Effector memory CD4-positive, alpha-beta T cell (primary cell): ENCODE measurements around the gene PEX19.
A peak's percentile ranks its signal among the peaks of the same experiment; 100 is the strongest.

Experiments
- DNase-seq, 3 donors: peaks; one replicate each; pipeline ENCODE4 v3.0.0-alpha.2; 2020
- H3K27ac ChIP-seq: 2 replicates; pipeline ENCODE4 v1.7.0; 2013; ENCODE audit warnings: mild to moderate bottlenecking, low read length, moderate library complexity; ENCODE audit not compliant: insufficient read depth, poor library complexity, severe bottlenecking
- H3K27me3 ChIP-seq: replicated peaks from 2 replicates; pipeline ENCODE4 v1.7.0; 2013; ENCODE audit warnings: mild to moderate bottlenecking, low read length; ENCODE audit not compliant: insufficient read depth, control insufficient read depth, poor library complexity, severe bottlenecking
- H3K36me3 ChIP-seq: 2 replicates; pipeline ENCODE4 v1.7.0; 2013; ENCODE audit warnings: mild to moderate bottlenecking, low read length, moderate library complexity; ENCODE audit not compliant: control insufficient read depth, insufficient read depth
- H3K4me1 ChIP-seq: 2 replicates; pipeline ENCODE4 v1.7.0; 2013; ENCODE audit warnings: low read length, mild to moderate bottlenecking; ENCODE audit not compliant: control insufficient read depth, insufficient read depth, poor library complexity, severe bottlenecking
- H3K4me3 ChIP-seq: 2 replicates; pipeline ENCODE4 v1.7.0; 2013; ENCODE audit warnings: low read length, low read depth, mild to moderate bottlenecking; ENCODE audit not compliant: insufficient read depth, poor library complexity, severe bottlenecking
- H3K9me3 ChIP-seq: 2 replicates; pipeline ENCODE4 v1.7.0; 2013; ENCODE audit warnings: mild to moderate bottlenecking, low read length, moderate library complexity; ENCODE audit not compliant: control insufficient read depth
- total RNA-seq, 3 donors: gene quantifications; one replicate each; lab custom pipeline; 2026; lab: John Stamatoyannopoulos, UW

PEX19 gene
- total RNA-seq = 24.5 to 35.0 (median 30.4) reads per million in 3 donors

DNA sequence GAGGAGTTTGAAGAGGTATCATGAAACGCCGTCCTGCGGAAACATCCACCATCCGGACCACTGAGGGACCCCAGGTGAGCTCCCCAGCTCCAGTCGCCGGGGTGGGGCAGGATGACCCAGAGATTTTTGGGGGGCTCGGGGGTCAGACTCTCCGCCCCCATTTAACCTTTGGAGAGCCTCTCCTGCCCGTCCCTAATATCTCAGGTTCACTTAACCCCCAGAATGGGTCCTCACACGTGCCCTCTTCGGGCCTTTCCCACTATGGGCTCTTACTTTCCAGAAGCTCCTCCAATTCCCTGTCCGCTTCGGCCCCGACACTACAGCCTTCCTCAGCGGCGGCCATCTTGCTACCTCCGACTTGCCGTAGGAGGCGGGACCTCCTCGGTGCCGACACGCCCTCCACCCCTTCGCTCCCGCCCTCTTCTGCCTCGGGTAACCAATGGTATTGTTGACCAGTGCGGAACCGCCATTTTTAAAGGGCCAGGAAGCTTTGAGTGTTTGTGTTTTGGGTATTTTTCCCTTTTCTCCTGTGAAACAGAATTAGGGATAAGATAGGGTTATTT lies at the start of gene PEX19:
Gene PEX19, minus strand, starts transcription at position 352 of the 563 bp plus-strand sequence. Its CDS starts 9 bp downstream, at position 343.
- Histone ChIP-seq H3K36me3 (peaks cover 41% of the 10 kb centered on the region), H3K27me3 (no peaks in the 10 kb centered on the region), H3K9me3 (no peaks in the 10 kb centered on the region), H3K27ac (peak within 1 kb of the TSS; percentile 80), H3K4me1 (peaks cover 13% of the 10 kb centered on the region), H3K4me3 (peak within 1 kb of the TSS; percentile 87)
- DNase-seq = peak; percentile 85 to 88 (median 87)

GRCh38 chr1:160332516-160332915 lies 47.6 kb upstream of the PEX19 start:
- Histone ChIP-seq H3K4me1 (no peaks in the 10 kb centered on the region), H3K36me3 (peaks cover 71% of the 10 kb centered on the region), H3K27ac (no peak overlapping the region), H3K4me3 (no peak overlapping the region), H3K27me3 (no peaks in the 10 kb centered on the region), H3K9me3 (no peaks in the 10 kb centered on the region)
- DNase-seq = no peak

- no peaks in the 10 kb centered on the region for H3K4me1 ChIP-seq
- H3K27me3 ChIP-seq = no peaks in the 10 kb centered on the region
- peaks cover 80% of the 10 kb centered on the region for H3K36me3 ChIP-seq
- no peak overlapping the region for H3K4me3 ChIP-seq
- no peak overlapping the region for H3K27ac ChIP-seq
- DNase-seq = no peak
- H3K9me3 ChIP-seq = no peaks in the 10 kb centered on the region
These were observed 45.2 kb upstream of the PEX19 start for GRCh38 chr1:160330119-160330518.

DNA sequence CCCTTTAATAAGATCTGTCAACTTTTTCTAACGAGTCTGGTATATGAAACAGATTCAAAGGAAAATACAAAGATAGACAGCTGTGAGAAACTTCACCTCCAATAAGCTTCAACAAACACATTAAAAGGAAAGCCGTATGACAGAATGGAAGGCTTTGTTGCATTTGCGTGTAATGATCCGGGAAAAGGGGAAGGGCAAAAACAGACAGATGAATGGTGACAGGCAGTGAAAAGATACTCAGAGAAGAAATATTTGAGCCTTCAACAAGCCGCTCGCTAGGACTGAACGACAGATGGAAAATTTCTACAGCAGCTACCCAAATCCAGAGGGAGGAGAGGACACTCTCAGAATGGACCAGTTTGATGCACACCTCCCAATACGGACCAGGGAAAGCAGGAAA lies 43.3 kb upstream of the PEX19 start:
- DNase-seq = no peak
- Histone ChIP-seq H3K36me3 (peaks cover 74% of the 10 kb centered on the region), H3K4me1 (no peaks in the 10 kb centered on the region), H3K27ac (peak overlapping the region; percentile 3), H3K27me3 (no peaks in the 10 kb centered on the region), H3K9me3 (no peaks in the 10 kb centered on the region), H3K4me3 (no peak overlapping the region)

DNA sequence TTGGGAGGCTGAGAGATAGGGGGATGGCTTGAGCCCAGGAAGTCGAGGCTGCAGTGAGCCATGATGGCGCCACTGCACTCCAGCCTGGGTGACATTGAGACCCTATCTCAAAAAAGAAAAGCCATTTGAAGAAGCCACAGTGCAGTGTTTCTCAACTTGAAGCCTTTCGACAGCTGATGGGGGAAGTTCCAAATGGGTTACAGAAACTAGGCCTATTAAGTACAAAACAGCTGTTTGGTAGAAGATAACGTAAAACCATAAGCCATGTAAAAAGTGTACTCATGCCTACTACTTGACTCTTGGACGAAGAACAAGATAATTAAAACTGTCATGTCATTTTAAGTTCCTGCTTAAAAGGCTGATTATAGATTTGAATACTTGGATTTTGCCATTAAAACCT lies 41.5 kb upstream of the PEX19 start:
- no peak for DNase-seq
- Histone ChIP-seq H3K27me3 (no peaks in the 10 kb centered on the region), H3K36me3 (peaks cover 72% of the 10 kb centered on the region), H3K27ac (no peak overlapping the region), H3K9me3 (no peaks in the 10 kb centered on the region), H3K4me1 (no peaks in the 10 kb centered on the region), H3K4me3 (no peak overlapping the region)

DNA sequence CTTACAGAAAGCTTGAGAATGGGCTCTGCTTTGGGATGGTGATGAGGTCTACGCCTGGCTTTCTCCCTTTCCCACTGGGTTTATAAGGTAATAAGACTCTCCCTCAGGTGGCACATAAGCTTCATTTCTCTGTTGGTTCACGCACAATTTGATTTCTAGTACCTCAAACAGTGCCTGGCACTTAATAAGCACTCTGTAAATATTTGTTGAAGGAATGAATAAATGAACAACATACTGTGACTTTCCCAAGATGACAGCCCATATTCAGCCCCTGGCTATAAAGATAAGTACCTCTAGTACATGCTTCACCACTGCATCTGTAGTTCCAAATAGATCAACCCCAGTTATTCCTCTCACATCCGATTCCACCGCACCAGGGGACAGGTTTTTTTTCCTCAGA lies 40.3 kb upstream of the PEX19 start:
- H3K27ac ChIP-seq = no peak overlapping the region
- DNase-seq = no peak
- H3K4me3 ChIP-seq = no peak overlapping the region
- peaks cover 61% of the 10 kb centered on the region for H3K36me3 ChIP-seq
- no peaks in the 10 kb centered on the region for H3K9me3 ChIP-seq
- no peaks in the 10 kb centered on the region for H3K27me3 ChIP-seq
- H3K4me1 ChIP-seq = no peaks in the 10 kb centered on the region

DNA sequence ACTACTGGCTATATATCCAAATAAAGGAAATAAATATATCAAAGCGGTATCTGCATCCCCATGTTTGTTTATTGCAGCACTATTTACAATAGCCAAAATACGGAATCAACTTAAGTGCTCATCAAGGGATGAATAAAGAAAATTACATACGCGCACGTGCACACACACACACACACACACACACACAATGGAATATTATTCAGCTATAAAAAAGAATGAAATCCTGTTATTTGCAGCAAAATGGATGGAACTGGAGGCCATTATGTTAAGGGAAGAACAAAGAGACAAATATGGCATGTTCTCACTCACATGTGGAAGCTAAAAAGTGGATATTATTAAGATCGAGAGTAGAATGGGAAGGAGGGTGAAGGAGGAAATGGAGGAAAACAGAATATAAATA lies 37.9 kb upstream of the PEX19 start:
- H3K4me3 ChIP-seq = no peak overlapping the region
- no peak for DNase-seq
- no peaks in the 10 kb centered on the region for H3K9me3 ChIP-seq
- H3K27ac ChIP-seq = no peak overlapping the region
- no peaks in the 10 kb centered on the region for H3K4me1 ChIP-seq
- H3K27me3 ChIP-seq = no peaks in the 10 kb centered on the region
- peaks cover 52% of the 10 kb centered on the region for H3K36me3 ChIP-seq

GRCh38 chr1:160315359-160315758 lies 30.4 kb upstream of the PEX19 start:
- no peak overlapping the region for H3K4me3 ChIP-seq
- peaks cover 77% of the 10 kb centered on the region for H3K36me3 ChIP-seq
- H3K4me1 ChIP-seq = no peaks in the 10 kb centered on the region
- no peaks in the 10 kb centered on the region for H3K9me3 ChIP-seq
- H3K27ac ChIP-seq = no peak overlapping the region
- H3K27me3 ChIP-seq = no peaks in the 10 kb centered on the region
- DNase-seq = no peak

GRCh38 chr1:160309571-160309970 lies 24.6 kb upstream of the PEX19 start:
- no peak for DNase-seq
- Histone ChIP-seq H3K4me3 (no peak overlapping the region), H3K36me3 (peaks cover 85% of the 10 kb centered on the region), H3K27ac (no peak overlapping the region), H3K4me1 (no peaks in the 10 kb centered on the region), H3K9me3 (no peaks in the 10 kb centered on the region), H3K27me3 (no peaks in the 10 kb centered on the region)

- Histone ChIP-seq H3K27ac (no peak overlapping the region), H3K4me3 (no peak overlapping the region), H3K4me1 (no peaks in the 10 kb centered on the region), H3K27me3 (no peaks in the 10 kb centered on the region), H3K9me3 (no peaks in the 10 kb centered on the region), H3K36me3 (peaks cover 87% of the 10 kb centered on the region)
- DNase-seq = no peak
These were observed 24.2 kb upstream of the PEX19 start for GRCh38 chr1:160309185-160309557.
